ENCODE results near the gene EIF3A.
"Not testable (repeated sequence)": the region's sequence is repeated elsewhere in the genome, so short reads cannot be mapped to it uniquely, and the experiment has no call there.

EIF3A gene

DNA sequence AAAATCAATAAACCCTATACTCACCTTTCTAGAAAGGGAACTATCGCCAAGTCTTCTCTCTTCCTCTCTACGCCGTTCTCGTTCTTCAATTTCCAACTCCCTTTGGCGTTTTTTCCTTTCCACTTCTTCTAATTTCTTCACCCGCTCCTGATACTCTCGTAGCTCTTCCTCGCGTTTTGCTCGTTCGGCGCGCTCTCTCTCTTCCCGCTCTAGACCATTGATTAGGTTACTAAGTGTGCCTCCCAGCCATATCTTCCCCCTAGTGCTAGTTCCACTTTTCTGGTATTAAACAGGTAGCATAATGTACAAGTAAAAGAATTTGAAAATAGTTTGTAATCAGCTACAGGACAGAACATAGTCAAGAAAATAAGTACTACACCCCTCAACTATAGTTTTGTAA is 30.8 kb downstream of the EIF3A start:
- no peak for DNase-seq

DNA sequence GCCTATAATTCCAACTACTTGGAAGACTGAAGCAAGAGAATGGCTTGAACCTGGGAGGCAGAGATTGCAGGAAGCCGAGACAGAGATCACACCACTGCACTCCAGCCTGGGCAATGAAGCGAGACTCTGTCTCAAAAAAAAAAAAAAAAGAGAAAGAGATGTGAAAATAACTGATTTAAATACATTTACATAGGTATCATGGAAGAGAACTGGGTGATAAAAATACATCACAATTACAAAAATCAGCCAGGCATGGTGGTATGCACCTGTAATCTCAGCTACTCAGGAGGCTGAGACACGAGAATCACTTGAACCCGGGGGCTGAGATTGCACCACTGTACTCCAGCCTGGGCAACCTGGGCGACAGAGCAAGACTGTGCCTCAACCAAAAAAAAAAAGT is 31.3 kb downstream of the EIF3A start:
- no peak for DNase-seq

DNA sequence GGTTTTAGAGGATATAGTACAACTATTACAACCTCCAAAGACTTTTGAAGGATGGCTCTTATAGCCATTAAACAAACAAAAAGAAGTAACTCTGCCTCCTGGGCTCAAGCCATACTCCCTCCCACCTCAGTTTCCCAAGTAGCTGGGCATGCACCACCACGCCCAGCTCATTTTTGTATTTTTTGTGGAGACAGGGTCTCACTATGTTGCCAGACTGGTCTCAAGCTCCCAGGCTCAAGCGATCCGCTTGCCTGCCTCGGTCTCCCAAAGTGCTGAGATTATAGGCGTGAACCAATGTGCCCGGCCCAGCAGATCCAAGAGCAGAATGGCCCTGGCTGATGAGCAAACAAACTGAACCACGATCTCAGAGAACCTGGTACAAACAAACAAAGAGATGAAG is 35.1 kb downstream of the EIF3A start:
- DNase-seq, result peak; percentile 5

DNA sequence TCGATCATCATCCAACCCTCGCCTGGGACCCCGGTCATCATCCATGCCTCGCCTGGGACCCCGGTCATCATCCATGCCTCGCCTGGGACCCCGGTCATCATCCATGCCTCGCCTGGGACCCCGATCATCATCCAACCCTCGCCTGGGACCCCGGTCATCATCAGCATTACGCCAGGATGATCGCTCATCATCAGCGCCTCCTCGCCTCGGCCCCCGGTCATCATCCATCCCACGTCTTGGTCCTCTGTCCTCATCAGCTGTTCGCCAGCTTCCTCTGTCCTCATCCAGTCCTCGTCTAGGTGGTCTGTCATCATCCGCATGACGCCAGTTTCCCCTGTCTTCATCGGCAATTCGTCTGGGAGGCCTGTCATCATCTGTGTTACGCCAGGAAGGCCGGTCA is 38.4 kb downstream of the EIF3A start:
- no peak for DNase-seq

DNA sequence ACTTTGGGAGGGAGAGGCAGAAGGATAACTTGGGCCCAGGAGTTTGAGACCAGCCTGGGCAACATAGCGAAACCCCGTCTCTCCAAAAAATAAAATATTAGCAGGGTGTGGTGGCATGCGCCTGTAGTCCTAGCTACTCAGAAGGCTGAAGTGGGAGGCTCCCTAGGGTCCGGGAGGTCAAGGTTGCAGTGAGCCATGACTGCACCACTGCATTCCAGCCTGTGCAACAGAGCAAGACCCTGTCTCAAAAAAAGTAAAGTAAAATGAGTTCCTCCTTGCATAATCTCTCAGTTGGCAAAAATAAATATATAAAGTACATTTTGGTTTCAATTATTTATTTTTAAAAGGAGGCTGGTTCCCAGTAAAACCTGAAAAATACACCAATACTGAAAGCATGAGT is 39.3 kb downstream of the EIF3A start:
- no peak for DNase-seq

DNA sequence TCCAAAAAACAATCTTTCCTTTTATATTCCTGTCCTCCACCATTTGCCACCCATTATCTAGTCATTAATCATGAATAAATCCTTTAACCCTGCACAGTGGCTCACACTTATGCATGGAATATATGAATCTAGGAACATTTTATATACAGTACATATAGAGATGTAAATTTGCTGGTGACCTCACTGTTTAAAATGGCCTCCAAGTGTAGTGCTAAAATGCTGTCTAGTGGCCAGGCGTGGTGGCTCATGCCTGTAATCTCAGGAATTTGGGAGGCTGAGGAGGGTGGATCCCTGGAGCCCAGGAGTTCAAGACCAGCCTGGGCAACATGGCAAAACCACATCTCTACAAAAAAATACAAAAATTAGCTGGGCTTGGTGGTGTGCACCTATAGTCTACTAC is 41.5 kb downstream of the EIF3A start:
- no peak for DNase-seq

DNA sequence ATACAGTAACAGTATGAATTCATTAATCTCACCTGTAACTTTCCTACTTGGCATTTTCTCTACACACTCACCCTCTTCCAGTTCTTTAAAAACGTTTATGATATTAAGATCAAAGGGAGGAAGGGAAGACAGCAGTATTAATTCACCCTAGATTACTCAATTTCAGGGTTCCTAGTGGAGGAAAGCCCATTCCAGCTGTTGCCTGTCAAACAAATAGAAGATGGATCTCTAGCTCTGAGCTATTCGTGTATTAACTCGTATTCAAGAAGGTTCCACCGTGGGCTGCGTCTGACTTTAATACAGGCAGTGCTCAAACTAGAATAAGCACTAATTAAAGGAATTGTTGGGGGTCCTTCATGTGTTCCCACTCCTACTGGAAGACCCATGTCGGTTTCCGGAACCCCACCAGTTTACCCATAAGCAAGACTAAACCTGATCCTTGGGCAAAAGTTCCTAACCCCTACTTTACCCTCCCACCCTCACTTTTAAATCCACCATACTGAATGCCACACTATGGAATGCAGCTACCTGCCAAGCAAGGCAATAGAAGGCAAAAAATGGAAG is 49.0 kb downstream of the EIF3A start:
- no peak for DNase-seq

DNA sequence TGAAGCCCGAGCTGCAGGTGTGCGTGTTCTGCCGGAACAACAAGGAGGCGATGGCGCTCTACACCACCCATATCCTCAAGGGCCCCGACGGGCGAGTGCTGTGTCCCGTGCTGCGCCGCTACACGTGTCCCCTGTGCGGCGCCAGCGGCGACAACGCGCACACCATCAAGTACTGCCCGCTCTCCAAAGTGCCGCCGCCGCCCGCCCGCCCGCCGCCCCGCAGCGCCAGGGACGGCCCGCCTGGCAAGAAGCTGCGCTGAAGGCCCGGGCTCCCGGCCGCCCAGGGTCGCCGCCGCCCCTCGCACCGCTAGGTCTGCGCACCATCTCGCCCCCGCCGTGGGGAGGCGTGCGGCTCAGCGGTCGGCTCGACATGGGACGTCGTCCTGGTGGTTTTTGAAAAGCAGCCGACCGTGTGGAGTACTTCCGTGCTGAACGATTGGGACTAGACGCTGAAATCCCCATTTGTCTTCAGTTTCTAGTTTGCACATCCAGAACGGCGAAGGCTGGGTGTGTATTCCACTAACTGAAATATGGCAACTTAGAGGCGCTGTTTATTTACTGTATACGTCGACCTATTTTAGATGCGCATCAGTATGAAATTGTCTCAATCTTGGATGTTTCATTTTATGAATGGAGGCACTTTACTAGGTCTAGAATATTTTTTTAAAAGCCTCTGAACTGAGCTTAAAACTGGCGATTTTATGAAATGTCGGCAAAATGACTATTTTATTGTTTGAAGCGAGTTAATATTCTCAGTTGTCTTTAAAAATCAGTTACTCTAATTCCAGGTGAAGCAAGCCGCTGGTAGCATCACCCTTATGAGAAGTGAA is 50.0 kb downstream of the EIF3A start:
- peak; percentile 66 for DNase-seq

DNA sequence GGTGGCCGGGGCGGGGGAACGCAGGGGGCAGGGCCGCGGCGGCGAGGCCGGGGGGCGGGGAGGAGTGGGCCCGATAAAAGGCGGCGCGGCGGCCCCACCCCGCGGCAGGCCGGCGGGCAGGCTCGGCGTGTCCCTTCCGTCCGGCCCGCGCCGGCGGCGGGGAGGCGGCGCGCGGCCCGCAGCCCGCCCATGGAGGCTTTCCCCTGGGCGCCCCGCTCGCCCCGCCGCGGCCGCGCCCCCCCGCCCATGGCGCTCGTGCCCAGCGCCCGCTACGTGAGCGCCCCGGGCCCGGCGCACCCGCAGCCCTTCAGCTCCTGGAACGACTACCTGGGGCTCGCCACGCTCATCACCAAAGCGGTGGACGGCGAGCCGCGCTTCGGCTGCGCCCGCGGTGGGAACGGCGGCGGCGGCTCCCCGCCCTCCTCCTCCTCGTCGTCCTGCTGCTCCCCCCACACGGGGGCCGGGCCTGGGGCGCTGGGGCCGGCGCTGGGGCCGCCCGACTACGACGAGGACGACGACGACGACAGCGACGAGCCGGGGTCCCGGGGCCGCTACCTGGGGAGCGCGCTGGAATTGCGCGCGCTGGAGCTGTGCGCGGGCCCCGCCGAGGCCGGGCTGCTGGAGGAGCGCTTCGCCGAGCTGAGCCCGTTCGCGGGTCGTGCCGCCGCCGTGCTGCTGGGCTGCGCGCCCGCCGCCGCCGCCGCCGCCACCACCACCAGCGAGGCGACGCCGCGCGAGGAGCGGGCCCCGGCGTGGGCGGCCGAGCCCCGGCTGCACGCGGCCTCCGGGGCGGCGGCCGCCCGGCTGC is 50.8 kb downstream of the EIF3A start, which contains the start of gene NANOS1:
NANOS1 (plus strand) TSS at position 102 of the 808 bp plus-strand sequence; CDS start at position 190, 88 bp downstream.
- DNase-seq, result peak; percentile 44

DNA sequence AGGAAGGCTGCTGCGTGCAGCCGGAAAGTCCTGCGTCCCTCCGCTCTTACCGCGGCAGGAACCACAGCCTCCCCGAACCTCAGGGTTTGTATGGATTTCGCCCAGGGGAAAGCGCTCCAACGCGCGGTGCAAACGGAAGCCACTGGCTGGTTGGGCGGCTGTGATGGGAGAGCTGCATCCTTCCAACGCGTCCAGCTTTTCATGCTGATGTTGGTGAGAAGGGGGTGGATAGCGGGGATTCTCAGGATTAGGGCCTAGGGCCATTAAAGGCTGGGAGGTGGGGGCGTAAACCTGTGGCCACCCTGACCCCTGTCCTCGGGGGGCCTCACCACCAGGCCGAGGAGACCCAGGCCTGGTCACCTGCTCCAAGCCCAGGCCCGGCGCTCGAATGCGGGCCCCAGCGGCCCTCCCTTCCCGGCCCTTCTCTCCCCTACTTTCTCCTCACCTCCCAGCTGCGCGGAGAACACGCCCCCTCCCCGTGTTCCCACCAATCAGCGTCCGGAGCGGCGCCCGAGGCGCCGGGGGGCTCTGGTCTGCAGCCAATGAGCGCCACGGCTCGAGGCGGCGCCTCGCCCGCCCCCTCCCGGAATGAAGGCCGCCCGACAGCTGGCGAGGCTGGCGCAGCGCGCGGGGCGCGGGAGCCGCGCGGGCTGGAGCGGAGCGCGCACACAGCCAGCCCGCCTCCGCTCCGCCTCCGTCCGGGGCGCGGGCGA is 51.6 kb downstream of the EIF3A start:
- peak; percentile 86 for DNase-seq

DNA sequence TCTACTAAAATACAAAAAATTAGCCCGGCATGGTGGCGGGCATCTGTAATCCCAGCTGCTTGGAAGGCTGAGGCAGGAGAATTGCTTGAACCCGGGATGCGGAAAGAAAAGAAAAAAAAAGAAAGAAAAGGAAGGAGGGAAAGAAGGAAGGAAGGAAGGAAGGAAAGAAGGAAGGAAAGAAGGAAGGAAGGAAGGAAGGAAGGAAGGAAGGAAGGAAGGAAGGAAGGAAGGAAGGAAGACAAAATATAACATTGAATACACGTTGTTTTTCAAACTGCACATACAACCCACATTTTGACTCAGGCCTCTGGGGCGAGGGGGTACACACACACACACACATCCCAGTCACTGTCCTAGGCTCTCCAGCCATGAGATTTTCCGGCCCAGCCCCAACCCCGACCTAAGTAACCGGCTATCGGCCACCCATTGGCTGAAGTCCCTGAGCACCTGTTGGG is 52.1 kb downstream of the EIF3A start:
- DNase-seq, result not testable (repeated sequence)

DNA sequence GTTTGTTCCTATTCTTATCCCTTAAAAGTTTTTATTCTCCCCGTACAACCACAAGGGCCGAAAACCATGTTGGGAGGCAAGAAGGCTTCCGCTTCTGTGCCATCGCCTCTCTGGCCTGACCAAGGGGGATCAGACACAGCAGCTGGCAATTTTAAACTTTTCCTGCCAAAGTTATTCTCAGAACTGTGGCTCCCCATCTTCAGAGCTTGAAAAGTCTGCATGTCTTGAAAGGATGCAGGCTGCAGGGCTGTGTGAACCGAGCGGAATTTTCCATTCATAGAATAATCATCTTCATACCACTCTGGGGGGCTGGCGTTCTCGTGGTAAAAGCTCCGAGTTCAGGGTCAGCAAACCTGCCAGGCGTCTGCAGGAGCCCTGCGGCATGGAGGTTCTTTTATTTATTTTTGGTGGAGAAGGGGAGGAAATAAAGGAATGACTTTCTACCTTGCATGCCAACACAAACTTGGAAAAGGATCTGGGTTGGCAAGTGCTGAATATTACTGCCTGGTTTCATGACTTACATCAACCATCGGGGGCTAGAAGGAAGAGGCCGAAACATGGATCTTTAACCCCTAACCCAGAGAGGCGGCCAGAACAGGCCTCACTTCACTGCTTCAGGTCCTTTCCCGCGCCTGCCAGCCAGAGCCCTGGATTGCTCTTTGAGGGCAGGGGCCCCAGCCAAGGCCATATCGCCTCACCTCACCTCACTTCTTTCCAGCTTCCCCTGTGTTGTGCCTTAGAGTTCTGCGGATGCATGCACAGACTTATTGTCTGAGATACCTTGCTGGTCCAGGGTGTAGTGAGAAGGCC is 54.1 kb downstream of the EIF3A start:
- DNase-seq, result no peak

DNA sequence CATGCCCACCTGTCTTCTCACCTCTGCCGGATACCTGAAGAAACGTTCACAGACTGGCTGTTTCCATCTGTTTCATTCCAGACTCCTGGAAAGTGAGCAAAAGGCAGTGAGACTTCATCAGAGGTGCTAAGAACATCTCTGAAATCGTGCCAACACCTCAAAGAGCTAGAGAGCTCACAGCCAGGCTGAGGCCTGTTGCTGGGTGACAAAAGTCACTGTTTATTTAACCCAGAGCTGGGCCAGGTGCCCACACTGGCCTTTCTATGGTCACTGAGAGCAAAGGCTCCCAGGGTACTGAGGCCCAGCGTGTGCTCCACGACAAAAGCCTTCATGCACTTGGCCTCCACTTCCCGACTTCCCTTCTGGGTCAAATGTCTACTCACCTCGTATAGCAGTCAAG is 54.8 kb downstream of the EIF3A start:
- DNase-seq, result no peak

DNA sequence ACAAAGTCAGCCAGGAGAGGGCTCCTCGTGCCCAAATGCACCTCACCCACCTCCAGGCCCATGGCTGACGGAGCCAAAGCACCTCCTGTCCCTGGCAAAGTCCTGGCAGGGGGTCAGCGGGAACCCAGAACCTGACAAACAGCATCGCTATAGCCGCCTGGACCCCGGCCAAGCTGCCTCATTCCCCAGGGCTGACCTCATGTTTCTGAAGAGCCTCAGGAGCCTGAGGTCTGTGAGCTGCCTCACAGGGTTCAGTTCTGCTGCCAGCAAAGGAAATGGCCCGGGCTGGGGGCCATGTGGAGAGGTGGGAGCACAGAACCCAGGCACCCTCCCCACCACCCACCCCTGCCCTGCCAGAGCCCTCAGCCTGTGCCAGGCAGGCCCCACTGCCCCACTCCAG is 55.3 kb downstream of the EIF3A start:
- no peak for DNase-seq

DNA sequence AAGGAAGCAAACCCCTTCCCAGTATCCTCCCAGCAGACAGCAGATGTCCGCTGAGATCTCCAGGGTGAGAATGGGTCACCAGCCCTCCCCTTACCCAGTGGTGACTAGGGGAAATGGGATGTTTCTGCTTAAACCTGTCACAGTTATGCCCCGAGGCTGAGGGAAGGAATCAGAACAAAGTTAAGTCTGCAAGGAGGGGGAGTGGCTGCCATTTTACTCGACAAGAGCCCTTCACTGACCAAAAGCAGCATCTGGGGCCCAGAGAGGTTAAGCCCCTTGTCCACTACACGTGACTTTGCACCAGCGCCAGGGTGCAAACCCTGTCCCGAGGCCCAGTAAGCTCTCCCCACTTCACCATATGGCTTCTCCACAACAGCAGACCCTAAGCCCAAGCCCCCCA is 55.7 kb downstream of the EIF3A start:
- DNase-seq, result no peak

DNA sequence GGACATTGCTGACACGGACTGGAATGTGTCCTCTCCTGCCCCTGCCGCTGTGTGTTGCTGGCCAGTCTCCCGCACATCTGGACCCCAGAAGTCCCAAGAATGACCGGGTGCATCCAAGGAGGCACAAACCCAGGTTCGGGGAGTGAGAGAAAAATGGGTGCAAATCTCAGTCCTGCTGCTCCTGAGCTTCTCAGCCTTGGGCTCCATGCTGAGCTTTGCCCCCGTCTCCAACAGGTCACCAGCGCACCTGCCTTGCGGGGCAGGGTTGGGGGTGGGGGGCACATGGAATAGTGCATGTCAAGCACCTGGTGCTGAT is 57.1 kb downstream of the EIF3A start:
- no peak for DNase-seq

DNA sequence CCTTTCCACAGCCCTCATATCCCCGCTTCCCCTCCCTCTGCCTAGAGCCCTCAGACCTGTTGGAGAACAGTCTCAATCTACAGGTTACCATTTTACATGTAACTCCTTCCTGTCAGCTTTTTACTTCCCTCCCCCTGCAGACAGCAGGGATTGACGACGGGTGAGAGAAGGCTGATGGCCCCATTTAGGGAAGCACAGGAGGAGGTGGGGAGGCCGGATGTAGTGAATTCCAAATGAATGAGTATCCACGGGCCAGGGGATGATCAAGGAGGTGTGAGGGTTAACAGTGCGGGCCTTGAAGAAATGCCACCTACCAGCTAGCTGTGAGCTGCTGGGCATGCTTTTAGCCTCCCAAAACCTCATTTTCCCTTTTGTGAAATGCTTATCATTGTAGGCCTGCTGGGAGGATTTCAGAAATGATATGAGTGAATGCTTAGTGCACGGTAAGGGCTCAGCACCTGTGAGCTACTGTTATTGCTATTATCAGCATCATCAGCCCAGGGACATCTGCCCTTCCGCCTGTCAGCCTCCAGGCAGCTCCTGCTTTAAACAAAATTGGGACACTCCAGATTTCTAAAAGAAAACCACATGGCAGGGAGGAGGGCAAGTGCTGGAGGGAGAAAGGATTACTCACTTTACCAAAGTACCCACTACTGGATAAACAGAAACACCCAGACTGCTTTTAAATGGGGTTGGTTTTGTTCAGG is 57.6 kb downstream of the EIF3A start:
- no peak for DNase-seq

DNA sequence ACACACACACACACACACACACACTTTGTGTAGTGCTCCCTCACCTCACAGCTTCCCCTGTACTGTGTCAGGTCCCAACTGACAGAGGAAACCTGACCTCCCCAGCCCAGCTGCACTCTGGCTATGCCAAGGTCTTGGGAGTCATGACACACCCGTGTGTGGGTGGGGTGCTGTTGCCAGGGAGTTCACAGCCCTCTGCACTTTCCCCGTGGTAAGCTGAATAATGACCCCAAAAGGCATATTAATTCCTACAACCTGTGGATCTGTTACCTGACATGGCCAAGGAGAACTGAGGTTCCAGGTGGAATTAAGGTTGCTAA is 60.0 kb downstream of the EIF3A start:
- peak; percentile 54 for DNase-seq

DNA sequence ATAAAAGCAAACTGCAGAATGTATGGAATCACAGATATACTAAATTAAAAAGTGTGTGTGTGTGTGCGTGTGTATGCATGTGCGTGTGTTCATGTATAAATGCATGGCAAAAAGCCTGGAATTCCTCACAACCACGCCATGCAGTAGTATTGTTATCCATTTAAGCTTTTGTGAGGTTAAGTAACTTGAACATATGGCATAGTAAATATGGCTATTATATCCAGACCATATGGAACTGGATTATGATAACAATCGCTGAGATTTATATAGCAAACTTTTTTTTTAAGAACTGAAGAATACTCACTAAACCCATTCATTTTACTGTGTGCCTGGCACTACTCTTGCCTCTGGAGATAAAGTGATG is 73.4 kb downstream of the EIF3A start:
- DNase-seq, result no peak

DNA sequence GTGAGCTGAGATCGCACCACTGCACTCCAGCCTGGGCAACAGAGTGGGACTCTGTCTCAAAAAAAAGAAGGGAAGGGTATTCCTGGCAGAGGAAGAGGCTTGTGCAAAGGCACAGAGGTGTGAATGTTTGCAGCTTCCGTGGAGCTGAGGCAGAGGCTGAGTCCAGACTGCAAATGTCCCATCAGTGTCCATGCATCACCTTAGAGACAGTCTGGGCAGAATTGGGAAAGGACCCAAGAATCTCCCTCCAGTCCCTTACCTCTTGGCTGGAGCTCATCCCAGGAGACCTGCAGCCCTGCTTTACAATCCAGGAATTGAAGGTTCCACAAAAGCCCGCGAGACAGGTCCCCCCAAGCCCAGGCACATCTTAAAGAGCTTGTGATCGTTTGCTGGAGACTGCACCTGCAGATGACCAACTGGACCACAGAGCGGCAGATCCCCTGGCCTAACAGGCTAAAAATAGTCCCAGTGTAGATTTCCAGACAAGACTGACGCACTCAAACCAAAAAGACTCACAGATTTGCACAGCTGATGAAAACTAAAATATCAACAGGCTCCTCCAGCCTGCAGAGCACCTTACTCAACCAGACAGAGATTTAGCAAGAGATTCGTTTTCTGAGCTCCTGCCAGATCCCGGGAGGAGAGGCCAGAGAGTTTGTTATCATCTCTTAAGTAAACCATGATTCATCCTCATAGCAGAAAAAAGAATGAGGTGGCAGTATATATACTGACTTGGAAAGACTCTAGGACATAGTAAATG is 74.0 kb downstream of the EIF3A start:
- no peak for DNase-seq

DNA sequence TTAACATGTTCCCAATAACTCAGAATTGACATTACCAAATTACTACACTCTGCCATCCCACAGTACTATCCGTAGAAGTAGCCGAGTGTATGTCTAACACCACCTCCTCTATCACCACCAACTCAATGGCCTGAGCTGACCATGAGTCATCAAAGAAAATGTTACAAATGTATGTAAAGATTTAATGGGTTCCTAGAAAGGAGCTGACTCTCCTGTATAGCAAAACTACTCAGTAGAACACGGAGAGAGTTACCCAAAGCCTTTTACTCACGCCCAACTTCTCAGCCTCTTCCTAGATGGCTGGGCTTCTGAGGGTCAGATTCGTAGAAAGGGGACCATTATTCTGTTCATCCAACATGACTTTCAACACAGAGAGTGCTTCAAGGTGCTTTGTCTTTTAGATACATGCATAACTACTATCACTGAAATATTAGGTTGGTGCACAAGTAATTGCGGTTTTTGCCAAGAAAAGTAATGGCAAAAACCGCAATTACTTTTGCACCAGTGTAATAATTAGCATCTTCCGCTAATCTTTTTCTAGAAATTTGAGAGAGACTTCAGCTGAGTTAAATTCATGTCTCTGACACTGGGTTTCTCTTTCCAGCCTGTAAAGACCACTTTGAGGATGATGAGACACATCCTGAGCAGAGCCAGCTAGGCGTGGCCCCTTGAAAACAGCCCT is 75.1 kb downstream of the EIF3A start:
- no peak for DNase-seq
